DMS79 treated with DMSO at 0.1 percent for 48 hours (cell line): Measurements from ENCODE around the gene PDPR.
"Not testable (repeated sequence)": the region's sequence is repeated elsewhere in the genome, so short reads cannot be mapped to it uniquely, and the experiment has no call there.

Source experiments
- DNase-seq: peaks from one replicate; lab custom pipeline; 2025; lab: John Stamatoyannopoulos, UW

PDPR gene

DNA sequence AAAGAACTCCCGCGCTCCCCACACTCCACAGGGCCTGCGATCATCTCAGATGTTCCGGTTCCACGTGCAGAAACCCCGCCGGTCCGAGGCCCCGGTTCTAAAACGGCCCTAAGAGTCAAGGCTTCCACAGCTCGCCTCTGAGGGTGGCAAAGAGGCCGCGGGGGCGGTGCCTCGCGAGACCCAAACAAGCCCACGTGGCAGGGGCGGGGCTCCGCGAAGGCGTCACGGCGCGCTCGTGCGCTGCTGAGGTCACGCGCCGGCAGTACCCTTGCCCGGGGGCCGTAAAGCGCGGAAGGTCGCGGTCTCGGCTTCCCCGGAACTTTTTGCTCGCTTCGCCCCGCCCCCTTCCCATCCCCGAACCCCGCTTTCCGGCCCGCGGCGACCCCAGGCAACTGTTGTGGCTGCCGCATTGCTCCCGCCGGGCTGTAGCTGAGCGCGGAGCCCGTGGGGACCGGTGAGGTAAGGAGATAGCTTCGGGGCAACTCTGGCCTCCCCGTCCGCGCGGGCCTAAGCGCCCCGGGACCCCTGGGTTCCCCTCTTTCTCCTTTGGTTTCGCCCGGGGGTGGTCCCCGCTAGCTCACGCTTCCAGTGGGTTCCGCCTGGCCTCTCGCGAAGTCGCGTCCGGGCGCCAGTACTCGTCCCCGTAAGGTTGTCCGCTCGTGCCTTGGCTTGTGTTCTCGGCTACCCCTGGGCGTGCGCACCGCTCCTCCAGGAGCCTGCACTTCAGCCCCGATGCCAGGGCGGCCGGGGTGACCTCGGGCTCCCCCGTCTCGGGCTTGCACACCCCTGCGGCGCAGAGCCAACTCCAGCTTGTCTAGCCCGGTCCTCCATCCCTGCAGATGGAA, at the start of gene PDPR:
Gene PDPR (plus strand): TSS at position 351 of the 845 bp plus-strand sequence. CDS start 6,161 bp downstream, outside the sequence.
- peak; percentile 10 for DNase-seq

DNA sequence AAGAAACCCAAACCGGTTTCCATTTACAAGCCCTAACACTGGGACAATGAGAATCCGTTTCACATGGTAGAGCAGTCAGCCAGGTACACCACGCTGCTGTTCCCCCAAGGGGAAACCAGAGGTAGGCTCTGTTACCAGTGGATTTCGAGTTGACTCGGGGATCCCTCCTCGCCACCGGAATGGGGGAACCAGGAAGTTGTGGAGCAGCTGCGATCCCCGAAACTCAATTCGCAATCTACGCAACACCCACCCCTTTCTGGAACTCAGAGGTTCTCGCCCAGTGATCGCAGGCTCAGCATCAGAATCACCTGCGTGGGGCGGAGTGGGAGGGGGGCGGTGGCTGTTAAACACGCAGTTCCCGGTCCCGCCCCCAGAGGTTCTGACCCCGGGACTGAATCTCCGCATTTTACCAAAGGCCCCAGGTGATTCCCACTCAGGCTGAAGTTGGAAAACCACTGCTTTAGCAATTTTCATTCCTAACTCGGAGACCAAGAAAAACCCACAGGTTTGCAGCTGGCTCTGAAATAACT, 49.2 kb upstream of the PDPR start:
- peak; percentile 0 for DNase-seq

DNA sequence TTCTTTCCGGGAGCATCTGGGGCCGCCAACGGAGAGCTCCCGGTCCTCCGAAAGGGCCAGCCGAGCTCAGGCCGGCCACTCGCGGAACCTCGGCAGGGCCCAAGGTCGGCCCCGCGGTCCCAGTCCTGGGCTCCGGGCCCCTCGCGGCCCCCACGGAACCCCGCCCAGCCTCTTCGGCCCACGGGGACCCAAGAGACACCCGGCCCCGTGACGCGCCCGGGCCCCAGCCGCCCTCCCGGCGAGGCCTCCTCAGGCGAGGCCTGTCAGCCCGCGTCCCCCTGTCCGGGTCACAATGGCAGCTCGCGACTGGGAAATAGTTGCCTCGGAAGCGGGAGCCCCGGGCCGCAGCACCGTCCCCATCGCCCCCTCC, 48.8 kb upstream of the PDPR start:
- DNase-seq, result not testable (repeated sequence)

DNA sequence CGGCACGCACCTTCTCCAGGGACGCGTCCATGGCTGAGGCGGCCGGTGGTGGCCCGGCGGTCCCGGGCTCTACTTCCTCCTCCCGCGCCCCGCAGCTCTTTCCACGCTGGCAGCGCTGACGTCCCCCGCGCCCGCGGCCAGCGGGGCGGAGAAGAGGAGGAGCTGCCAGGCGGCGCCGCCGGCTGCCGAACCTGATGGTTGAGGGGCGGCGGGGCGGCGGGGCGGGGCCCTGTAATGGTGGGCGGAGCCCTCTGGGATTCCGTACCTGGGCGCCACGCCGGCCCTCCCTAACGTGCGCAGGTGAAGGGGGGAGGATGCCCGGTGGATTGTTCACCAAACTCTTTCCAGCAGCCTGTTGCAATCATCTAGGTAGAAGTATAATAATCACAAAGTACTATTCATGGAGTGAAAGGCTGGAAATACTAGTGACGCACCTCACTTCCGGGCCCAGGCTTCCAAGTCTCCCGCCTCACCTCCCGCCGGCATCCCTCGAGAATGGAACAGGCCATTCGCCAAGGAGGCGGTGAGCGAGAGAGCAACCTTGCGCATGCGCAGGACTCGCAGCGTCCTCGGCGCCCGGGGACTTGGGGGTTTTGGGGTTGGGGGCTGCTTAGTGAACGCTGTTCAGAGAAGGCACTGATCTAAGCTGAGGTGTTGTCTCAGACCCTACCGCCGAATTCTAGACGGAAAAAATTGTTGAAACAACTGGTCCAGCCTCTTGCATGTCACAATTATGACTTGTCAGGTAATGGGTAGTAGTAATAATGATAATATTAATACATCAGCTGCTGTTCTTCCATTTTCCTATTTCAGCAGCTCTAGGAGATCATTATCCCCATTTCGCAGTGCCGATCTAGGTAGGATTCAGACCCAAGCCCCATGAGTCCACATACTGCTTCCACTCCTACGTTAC, 48.1 kb upstream of the PDPR start:
- peak; percentile 54 for DNase-seq

DNA sequence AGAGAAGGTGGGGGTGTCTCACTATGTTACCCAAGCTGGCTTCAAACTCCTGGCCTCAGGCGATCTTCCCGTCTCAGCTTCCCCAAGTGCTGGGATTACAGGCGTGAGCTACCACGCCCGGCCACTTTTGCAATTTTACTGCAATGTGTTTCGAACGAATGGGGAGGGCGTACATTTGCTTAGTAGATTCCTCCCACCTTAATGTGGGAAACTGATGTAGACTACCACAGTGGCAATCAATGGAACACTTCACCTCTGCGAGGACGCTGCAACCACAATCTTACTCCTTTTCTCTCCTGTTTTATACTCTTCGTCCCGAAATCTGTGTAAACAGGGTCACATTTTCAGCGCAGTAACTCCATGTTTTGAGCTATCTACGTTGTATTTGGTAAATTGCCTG, 47.4 kb upstream of the PDPR start:
- not testable (repeated sequence) for DNase-seq

DNA sequence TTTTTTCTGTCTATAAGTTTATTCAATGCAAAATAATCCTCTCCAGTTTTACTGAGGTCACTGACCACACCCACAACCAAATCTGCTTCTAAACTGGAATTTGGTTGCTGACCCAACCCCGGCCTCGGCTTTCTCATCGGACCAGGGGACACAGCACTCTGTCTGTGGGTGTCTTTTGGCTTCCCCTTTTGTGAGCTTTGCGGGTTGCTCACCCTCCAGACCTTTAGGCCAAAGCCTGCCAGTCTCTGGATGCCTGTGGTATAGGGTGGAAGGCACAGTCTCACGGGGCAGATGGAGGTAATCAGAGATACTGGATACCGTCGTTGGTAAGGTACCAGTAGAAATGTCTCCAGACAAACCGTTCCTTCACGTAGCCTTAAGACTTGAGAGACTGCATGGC, 35.1 kb upstream of the PDPR start:
- not testable (repeated sequence) for DNase-seq

DNA sequence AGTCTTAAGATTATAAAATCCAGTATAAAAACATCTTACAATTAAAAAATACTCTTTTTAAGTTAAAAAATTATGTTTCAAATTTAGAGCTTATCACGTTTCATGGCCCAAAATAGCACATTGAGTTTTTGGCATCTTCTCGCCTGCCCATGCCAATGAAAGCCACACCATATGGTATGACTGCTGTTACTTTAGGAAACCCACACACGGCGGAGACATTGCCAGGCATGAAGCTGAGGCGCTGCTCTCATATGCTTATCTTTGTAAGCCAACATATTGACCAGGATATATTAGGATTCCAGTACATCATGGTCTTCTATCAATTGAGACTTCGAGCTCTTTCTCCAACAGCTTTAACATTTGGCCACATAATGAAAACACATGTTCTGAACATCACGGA, 32.9 kb upstream of the PDPR start:
- DNase-seq, result not testable (repeated sequence)

DNA sequence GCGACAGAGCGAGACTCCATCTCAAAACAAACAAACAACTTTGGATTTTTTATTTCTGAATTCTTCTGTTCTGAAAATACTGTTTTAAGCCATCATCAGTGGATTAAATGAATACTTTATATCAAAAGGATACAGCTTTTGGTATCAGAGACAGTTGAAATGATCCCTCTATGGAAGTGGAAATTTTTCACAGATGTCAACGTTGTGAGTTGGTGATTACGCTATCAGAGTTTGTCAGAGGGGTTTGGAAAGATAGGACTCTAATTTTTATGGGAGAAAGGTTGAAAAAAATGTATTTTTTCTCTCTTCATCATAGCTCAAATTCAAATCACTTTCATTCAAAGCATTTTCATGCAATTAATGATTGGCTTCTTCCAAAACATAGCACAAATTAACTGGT, 30.2 kb upstream of the PDPR start:
- DNase-seq, result not testable (repeated sequence)

DNA sequence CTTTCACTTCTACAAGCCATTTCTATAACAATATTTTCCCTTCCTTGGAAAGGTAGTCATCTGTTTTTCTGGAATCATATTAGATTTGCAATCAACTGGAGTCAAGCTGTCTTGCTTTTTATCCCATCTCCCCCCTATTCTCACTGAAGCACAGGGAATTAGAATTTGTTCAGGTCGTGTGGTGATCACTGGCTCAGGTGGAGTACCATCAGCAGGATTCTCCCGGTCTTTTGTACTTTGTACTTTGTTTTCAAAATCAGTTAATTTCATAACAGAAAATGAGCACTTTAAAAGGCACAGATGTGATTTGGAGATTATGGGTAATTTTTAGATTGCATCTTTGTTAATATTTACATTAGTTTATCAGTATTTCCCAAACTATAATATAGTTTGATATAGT, 26.0 kb upstream of the PDPR start:
- not testable (repeated sequence) for DNase-seq

DNA sequence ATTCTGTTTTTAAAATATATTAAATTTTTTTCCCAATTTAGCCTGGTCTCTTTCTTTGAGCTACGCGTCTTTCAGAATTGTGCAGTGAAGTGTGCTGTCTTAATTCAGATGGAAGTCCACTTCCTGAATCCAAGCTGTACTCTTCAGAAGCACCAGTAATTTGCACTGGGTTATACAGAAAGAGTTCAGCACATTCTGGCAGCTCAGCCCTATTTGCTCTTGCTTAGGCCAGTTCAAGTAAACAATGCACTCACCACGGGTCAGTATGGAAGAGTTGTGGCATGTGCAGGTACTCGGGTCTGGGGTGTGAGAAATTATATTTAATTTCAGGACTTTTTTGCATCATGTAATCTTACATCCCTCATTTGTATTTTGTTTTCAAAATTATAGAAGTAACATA, 25.3 kb upstream of the PDPR start:
- DNase-seq, result not testable (repeated sequence)

DNA sequence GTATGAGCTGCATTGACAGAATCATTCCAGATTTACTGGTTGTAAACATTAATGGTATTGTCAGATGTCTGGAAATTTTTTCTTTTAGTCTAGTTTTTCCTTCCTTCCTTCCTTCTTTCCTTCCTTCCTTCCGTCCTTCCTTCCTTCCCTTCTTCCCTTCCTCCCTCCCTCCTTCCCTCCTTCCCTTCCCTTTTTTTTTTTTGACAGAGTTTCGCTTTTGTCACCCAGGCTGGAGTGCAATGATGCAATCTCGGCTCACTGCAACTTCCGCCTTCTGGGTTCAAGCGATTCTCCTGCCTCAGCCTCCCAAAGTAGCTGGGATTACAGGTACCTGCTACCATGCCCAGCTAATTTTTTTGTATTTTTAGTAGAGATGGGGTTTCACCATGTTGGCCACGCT, 24.8 kb upstream of the PDPR start:
- DNase-seq, result not testable (repeated sequence)

DNA sequence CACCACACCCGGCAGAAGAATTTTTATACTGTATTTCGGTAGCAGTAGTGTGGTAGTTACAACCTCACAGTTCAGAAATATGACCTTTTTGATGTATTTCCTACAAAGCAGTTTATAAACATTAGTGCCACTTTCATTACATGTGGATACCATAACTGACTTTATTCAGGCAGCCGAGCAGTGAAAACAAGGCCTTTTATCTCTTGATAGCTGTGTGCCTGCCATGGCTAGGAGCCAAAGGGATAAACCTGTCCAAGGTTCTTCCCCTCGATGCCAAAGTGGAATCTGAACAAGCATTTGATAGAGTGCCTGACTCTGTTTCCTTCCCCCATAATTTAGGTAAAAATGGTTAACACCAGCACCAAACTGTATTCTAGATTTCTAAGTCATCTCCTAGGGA, 23.0 kb upstream of the PDPR start:
- not testable (repeated sequence) for DNase-seq

DNA sequence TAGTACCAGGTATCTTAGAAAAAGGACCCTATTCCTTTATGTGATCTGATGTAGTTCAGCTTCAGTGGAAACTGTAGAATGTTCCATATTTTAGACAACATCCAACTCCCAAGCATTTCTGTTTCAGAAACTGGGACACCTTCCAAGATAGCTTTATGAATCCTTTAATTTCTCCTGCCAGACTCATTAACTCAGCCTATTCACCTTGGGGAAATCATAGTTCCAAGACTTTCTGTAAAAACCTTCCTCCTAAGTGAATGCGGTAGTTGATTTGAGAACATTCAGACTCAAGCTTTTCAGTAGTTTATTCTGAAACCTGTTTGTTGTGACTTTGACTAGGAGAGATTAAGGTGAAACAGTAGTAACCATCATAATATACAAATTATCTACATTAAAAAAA, 20.0 kb upstream of the PDPR start:
- not testable (repeated sequence) for DNase-seq

DNA sequence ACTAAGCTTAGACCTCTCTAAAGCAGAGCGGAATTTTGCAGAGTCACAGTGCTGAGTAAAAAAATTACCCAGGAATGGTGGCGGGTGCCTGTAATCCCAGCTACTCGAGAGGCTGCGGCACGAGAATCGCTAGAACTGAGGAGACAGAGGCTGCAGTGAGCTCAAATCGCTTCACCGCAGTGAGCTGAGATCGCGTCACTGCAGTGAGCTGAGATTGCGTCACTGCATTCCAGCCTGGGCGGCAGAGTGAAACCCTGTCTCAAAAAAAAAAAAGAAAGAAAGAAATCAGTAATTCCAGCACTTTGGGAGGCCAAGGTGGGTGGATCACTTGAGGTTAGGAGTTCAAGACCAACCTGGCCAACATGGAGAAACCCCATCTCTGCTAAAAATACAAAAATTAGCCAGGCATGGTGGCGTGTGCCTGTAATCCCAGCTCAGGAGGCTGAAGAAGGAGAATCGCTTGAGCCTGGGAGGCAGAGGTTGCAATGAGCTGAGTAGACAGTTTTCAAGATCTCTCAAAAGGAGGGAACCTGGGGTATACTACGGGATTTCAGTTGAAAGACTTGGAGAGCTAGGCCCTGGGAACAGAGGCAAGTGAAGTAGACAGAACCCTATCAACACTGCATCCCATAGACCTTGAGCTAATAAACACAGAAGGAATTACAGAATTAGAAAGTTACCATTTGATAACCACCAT, 4.4 kb upstream of the PDPR start:
- DNase-seq, result not testable (repeated sequence)

DNA sequence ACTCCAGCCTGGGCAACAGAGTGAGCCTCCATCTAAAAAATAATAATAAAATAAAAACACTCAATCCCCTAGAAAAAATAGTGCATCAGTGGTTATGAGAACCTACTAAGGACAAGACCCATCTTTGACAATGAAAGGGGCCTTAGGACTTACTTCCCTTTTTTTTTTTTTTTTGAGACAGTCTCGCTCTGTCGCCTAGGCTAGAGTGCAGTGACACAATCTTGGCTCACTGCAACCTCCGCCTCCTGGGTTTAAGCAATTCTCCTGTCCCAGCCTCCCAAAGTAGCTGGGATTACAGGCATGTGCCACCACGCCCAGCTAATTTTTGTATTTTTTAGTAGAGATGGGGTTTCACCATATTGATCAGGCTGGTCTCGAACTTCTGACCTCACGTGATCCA, 2.0 kb upstream of the PDPR start:
- not testable (repeated sequence) for DNase-seq

DNA sequence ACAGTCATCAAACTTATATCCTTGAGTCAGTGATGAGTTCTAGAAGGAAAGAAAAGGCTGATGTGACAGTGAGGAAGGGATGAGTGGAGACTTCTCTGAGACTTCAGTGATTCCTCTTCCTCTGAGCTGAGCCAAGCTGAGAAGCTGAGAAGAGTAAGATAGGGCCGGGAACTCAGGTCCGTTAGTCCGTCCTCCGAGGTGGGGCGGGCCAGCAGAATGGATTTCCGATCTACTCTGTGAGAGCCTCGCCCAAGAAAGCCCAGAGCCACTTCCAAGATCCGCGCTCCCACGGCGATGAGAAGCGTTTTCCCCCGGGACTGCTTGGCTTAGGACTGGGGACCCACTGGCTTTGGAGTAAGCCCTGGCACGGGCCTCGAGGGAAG, 542 bp upstream of the PDPR start:
- DNase-seq, result not testable (repeated sequence)

DNA sequence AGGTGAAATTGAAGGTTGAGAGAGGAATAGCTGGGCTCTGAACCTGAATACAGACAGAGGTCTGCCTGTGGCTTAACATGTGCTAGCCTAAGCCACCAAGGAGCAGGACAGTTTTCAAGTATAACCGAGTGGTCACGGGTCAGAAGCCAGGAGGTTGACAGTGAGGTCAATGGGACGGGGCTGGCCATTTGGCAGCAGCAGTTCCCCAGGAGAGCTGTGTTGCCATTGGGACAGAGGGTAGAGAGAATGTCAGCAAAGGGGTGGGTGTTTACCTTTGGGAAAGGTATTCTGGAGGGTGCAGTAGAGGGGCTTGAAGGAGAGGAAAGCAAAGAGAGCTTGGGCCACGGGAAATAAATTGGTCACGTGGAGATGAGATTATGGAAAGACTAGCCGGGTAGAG, 4.2 kb downstream of the PDPR start:
- DNase-seq, result not testable (repeated sequence)

DNA sequence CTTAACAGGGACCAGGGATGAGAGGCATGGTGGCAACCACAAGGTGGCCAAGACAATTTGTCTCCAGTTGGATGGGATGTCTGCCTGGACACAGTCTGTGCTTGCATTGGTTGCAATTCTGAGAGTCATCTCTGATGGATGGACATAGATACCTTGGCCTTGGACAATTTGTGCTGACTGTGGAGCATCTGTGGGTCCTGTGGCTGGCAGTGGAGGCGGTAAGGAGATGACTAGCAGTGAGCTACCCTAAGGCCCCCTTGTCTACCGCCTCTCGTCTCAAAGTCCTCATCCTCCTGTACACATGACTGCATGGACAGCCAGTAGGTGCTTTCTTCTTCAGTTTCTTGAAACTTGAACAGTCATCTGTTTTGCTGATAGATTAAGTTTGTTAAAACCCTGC, 4.6 kb downstream of the PDPR start:
- not testable (repeated sequence) for DNase-seq

DNA sequence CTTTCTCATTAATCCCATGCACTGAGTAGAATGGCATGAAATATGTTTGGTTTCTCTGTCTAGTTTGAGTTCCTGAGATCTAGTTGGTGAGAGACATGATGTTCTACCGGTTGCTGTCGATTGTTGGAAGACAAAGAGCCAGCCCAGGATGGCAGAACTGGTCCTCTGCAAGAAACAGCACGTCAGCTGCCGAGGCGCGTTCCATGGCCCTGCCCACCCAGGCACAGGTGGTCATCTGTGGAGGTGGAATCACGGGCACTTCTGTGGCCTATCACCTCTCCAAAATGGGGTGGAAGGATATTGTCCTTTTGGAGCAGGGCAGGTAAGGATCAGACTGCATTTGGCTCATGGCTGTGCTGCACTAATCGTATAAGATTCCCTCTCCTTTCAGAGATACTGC, 6.3 kb downstream of the PDPR start:
- not testable (repeated sequence) for DNase-seq

DNA sequence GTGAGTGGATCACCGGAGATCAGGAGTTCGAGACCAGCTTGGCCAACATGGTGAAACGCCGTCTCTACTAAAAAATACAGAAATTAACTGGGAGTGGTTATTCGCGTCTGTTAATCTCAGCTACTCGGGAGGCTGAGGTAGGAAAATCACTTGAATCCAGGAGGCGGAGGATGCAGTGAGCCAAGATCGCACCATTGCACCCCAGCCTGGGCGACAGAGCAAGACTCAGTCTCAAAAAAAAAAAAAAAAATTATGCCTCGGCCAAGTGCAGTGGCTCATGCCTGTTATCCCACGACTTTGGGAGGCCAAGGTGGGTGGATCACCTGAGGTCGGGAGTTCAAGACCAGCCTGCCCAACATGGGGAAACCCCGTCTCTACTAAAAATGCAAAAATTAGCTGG, 9.7 kb downstream of the PDPR start:
- DNase-seq, result not testable (repeated sequence)

DNA sequence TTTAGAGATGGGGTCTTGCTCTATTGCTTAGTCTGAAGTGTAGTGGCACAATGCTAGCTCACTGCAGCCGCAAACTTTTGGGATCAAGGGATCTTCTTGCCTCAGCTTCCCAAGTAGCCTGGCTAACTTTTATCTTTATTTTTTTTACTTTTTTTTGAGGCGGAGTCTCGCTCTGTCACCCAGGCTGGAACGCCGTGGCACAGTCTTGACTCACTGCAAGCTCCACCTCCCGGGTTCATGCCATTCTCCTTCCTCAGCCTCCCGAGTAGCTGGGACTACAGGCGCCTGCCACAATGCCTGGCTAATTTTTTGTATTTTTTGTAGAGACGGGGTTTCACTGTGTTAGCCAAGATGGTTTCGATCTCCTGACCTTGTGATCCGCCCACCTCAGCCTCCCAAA, 12.1 kb downstream of the PDPR start:
- not testable (repeated sequence) for DNase-seq

DNA sequence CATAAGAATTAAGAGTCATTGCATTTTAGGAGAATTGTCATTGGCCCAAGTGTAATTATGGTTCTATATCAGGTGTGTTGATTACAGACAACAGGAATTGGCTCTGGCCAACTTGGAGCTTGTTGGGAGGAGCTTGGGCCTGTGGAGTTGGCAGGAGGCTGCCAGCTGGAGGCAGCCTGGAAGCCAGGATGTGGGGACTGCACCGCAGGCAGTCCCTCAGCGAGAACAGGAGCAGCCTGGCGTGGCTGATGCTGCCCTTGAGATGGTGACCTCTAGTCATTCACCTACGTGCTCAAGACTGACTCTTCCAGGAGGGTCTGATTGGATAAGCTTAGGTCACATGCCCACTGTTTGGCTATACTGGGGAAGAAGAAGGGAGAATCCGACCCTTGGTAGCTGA, 13.6 kb downstream of the PDPR start:
- DNase-seq, result not testable (repeated sequence)
